Right lobe of liver (tissue), 4 donors: Measurements from ENCODE around the gene SYT6.

ENCODE experiments used
- POLR2A ChIP-seq: fragments of 450-650 bp; IDR thresholded peaks from one replicate; pipeline ENCODE4 v1.6.1; 2017; ENCODE audit warnings: antibody characterized with exemption, mild to moderate bottlenecking
- TF ChIP-seq, protein P1 (sequence below), 4 donors: fragments of 200-600 bp in 3 of 4; fragments of 450-650 bp in 1 of 4; IDR thresholded peaks; one replicate each; pipeline versions ENCODE4 v1.5.1 to v1.8.0; 2016 to 2022; ENCODE audit warnings: antibody characterized with exemption in 4 of 4, mild to moderate bottlenecking in 2 of 4
- donor health status: DM: no; HTN: no; CAD: no.
- donor health status: DM: no; HTN: no; CAD: no.
- donor health status: DM: no; HTN: yes; CAD: no.

DNA sequence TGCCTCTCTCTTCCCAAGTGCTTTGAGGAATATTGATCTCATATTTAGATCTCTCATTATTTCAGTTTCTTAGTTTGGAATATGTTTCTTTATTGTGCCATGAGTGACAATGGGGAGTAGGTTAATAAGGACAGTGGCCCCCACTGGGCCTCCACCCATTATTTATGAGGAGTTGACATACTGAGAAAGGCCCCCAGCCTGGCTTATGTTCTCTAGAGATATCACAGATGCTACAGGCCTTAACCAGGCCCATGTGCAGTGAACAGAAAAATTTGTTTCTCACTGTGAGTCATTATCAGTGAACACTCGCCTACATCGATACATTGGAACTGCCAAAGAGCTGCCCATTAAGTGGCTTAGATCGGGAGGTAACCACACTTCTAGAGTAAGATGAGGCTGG lies 35.7 kb upstream of the SYT6 start:
- TF ChIP-seq, protein P1, sequence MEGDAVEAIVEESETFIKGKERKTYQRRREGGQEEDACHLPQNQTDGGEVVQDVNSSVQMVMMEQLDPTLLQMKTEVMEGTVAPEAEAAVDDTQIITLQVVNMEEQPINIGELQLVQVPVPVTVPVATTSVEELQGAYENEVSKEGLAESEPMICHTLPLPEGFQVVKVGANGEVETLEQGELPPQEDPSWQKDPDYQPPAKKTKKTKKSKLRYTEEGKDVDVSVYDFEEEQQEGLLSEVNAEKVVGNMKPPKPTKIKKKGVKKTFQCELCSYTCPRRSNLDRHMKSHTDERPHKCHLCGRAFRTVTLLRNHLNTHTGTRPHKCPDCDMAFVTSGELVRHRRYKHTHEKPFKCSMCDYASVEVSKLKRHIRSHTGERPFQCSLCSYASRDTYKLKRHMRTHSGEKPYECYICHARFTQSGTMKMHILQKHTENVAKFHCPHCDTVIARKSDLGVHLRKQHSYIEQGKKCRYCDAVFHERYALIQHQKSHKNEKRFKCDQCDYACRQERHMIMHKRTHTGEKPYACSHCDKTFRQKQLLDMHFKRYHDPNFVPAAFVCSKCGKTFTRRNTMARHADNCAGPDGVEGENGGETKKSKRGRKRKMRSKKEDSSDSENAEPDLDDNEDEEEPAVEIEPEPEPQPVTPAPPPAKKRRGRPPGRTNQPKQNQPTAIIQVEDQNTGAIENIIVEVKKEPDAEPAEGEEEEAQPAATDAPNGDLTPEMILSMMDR (IDR thresholded peaks at IDR 0.05), result no peak
- TF ChIP-seq POLR2A, result no peak
